HL-60 (cell line): ENCODE results near the gene TTLL13.
"Not testable (repeated sequence)": the region's sequence is repeated elsewhere in the genome, so short reads cannot be mapped to it uniquely, and the experiment has no call there.

ENCODE experiments used
- DNase-seq, 2 experiments: peaks; one replicate each; pipeline ENCODE4 v3.0.0-alpha.2; 2010 to 2020; ENCODE audit warnings: low read depth in 1 of 2, low spot score in 1 of 2
- H3K27ac ChIP-seq: fragments of 250-450 bp; sonication (Bioruptor Pico); replicated peaks from 2 replicates; pipeline ENCODE4 v1.5.1; 2020; ENCODE audit warnings: mild to moderate bottlenecking, moderate library complexity
- H3K27me3 ChIP-seq: fragments of 250-450 bp; sonication (Bioruptor Pico); 2 replicates; pipeline ENCODE4 v1.5.1; 2021; ENCODE audit warnings: mild to moderate bottlenecking, moderate library complexity; ENCODE audit not compliant: insufficient read depth, poor library complexity, severe bottlenecking
- H3K4me3 ChIP-seq: replicated peaks from 2 replicates; pipeline ENCODE4 v1.5.1; 2011; ENCODE audit warnings: mild to moderate bottlenecking, control low read depth, low read length; ENCODE audit not compliant: insufficient read depth
- CTCF ChIP-seq: IDR thresholded peaks from one replicate; pipeline ENCODE4 v1.5.1; 2011; ENCODE audit warnings: low read length, control low read depth, inconsistent platforms; ENCODE audit not compliant: insufficient read depth
- GABPA ChIP-seq: IDR thresholded peaks from 2 replicates; pipeline ENCODE4 v1.6.1; 2012; ENCODE audit warnings: low read depth
- POLR2AphosphoS5 ChIP-seq: IDR thresholded peaks from 2 replicates; pipeline ENCODE4 v1.6.1; 2012; ENCODE audit warnings: low read depth
- REST ChIP-seq: IDR thresholded peaks from 2 replicates; pipeline ENCODE4 v1.6.1; 2012; ENCODE audit warnings: low read depth; ENCODE audit not compliant: insufficient replicate concordance
- SPI1 ChIP-seq: IDR thresholded peaks from 2 replicates; pipeline ENCODE4 v1.6.1; 2012; ENCODE audit warnings: low read depth, mild to moderate bottlenecking, borderline replicate concordance

Gene TTLL13

GRCh38 chr15:90280743-90281142 lies 31.4 kb downstream of the TTLL13 start:
- H3K27ac ChIP-seq, DNase-seq, H3K27me3 ChIP-seq, H3K4me3 ChIP-seq: not testable (repeated sequence)

- peak; percentile 7; the same call in 1 of the 2 replicates for TF ChIP-seq SPI1
- H3K27me3 ChIP-seq, H3K27ac ChIP-seq, H3K4me3 ChIP-seq, DNase-seq: not testable (repeated sequence)
Measured at GRCh38 chr15:90281637-90282036, 32.3 kb downstream of the TTLL13 start.

- TF ChIP-seq CTCF (peak; percentile 45), REST (no peak), GABPA (no peak), POLR2AphosphoS5 (no peak)
- Histone ChIP-seq H3K27ac (no peak overlapping the region), H3K4me3 (no peak overlapping the region), H3K27me3 (no peaks in the 10 kb centered on the region)
- DNase-seq: peak in 1 of 2 experiments; percentile 53
Measured at GRCh38 chr15:90286678-90287077, 37.3 kb downstream of the TTLL13 start.

- Histone ChIP-seq H3K27ac (no peak overlapping the region), H3K27me3 (no peaks in the 10 kb centered on the region), H3K4me3 (no peak overlapping the region)
- DNase-seq: peak in 1 of 2 experiments; percentile 9
- TF ChIP-seq CTCF: no peak
- TF ChIP-seq REST: no peak
- TF ChIP-seq SPI1: peak; percentile 62; the same call in 1 of the 2 replicates
Measured at GRCh38 chr15:90287101-90287500, 37.7 kb downstream of the TTLL13 start.

- no peak overlapping the region for H3K27ac ChIP-seq
Measured at GRCh38 chr15:90287946-90288345, 38.6 kb downstream of the TTLL13 start.

More at GRCh38 chr15:90287946-90288345, 38.6 kb downstream of the TTLL13 start:
- TF ChIP-seq GABPA (no peak), POLR2AphosphoS5 (no peak), SPI1 (no peak), REST (no peak), CTCF (no peak)
- Histone ChIP-seq H3K27me3 (no peaks in the 10 kb centered on the region), H3K4me3 (no peak overlapping the region)
- DNase-seq: no peak
